Measurements from ENCODE around the gene CSMD2.

Gene CSMD2

GRCh38 chr1:34009340-34009985, 155.6 kb downstream of the CSMD2 start:
- H3K4me3 ChIP-seq (ENCODE audit: low read depth, low read length) = no peak overlapping the region
- no peak for TF ChIP-seq CTCF (IDR thresholded peaks at IDR 0.05; ENCODE audit: low read depth, low read length)
- in situ Hi-C loops (cut with HindIII; ENCODE audit: low sequenced_read_pairs) = no loop called here
- DNase-seq (ENCODE audit: low read depth, low spot score) = no peak

- TF ChIP-seq CTCF (IDR thresholded peaks at IDR 0.05; ENCODE audit: low read depth, low read length) = no peak
- in situ Hi-C loops (cut with HindIII; ENCODE audit: low sequenced_read_pairs) = no loop called here
- H3K4me3 ChIP-seq (ENCODE audit: low read depth, low read length) = no peak overlapping the region
- no peak for DNase-seq (ENCODE audit: low read depth, low spot score)
Observed at GRCh38 chr1:34007760-34008159, 157.3 kb downstream of the CSMD2 start.

- TF ChIP-seq CTCF (IDR thresholded peaks at IDR 0.05; ENCODE audit: low read depth, low read length) = no peak
- in situ Hi-C loops (cut with HindIII; ENCODE audit: low sequenced_read_pairs) = no loop called here
- no peak overlapping the region for H3K4me3 ChIP-seq (ENCODE audit: low read depth, low read length)
- DNase-seq (ENCODE audit: low read depth, low spot score) = no peak
Observed at GRCh38 chr1:34005309-34005708, 159.7 kb downstream of the CSMD2 start.

GRCh38 chr1:34002810-34003209, 162.2 kb downstream of the CSMD2 start:
- H3K4me3 ChIP-seq (ENCODE audit: low read depth, low read length) = no peak overlapping the region
- DNase-seq (ENCODE audit: low read depth, low spot score) = no peak
- no peak for TF ChIP-seq CTCF (IDR thresholded peaks at IDR 0.05; ENCODE audit: low read depth, low read length)
- in situ Hi-C loops (cut with HindIII; ENCODE audit: low sequenced_read_pairs) = no loop called here

GRCh38 chr1:33997127-33998036, 167.6 kb downstream of the CSMD2 start:
- in situ Hi-C loops (cut with HindIII; ENCODE audit: low sequenced_read_pairs) = no loop called here

GRCh38 chr1:33996281-33996680, 168.7 kb downstream of the CSMD2 start:
- TF ChIP-seq CTCF (IDR thresholded peaks at IDR 0.05; ENCODE audit: low read depth, low read length) = no peak
- no peak for DNase-seq (ENCODE audit: low read depth, low spot score)
- H3K4me3 ChIP-seq (ENCODE audit: low read depth, low read length) = no peak overlapping the region
- in situ Hi-C loops (cut with HindIII; ENCODE audit: low sequenced_read_pairs) = no loop called here

More at GRCh38 chr1:33997127-33998036, 167.6 kb downstream of the CSMD2 start:
- H3K4me3 ChIP-seq (ENCODE audit: low read depth, low read length) = no peak overlapping the region
- no peak for DNase-seq (ENCODE audit: low read depth, low spot score)
- no peak for TF ChIP-seq CTCF (IDR thresholded peaks at IDR 0.05; ENCODE audit: low read depth, low read length)

Measured in astrocyte of the spinal cord (primary cell).